Stimulated activated CD4-positive, alpha-beta T cell treated with anti-CD3 and anti-CD28 coated beads, TNF-alpha, amount 100 ng/mL, for 1 hour (primary cell): Measurements from ENCODE around the gene SEC14L2.

Experiments used
- DNase-seq, 3 donors: peaks; one replicate each; pipeline ENCODE4 v3.0.0-alpha.2; 2020; ENCODE audit warnings: low read depth in 3 of 3, low spot score in 1 of 3

SEC14L2 gene

GRCh38 chr22:30404307-30404706 lies 7.5 kb downstream of the SEC14L2 start:
- no peak for DNase-seq

- no peak for DNase-seq
These were observed 8.9 kb downstream of the SEC14L2 start for GRCh38 chr22:30405731-30406130.

DNA sequence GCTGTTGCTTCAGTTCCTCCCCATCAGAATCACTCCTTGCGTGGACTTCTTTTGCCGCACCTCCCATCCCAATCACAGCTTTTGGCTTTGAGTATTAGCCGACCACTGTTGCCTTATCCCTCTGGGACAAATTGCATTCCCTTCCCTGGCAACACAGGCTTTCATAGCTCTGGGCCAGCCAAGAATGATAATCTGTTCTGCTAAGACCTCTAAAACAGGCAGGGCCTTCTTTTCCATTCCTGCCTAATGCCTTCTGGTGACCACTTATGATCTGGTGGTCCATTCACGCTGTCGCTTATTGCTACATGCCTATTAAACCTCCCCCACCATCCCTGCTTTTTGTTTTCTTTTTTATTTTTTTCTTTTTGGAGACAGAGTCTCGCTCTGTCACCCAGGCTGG lies 9.6 kb downstream of the SEC14L2 start:
- DNase-seq = no peak

DNA sequence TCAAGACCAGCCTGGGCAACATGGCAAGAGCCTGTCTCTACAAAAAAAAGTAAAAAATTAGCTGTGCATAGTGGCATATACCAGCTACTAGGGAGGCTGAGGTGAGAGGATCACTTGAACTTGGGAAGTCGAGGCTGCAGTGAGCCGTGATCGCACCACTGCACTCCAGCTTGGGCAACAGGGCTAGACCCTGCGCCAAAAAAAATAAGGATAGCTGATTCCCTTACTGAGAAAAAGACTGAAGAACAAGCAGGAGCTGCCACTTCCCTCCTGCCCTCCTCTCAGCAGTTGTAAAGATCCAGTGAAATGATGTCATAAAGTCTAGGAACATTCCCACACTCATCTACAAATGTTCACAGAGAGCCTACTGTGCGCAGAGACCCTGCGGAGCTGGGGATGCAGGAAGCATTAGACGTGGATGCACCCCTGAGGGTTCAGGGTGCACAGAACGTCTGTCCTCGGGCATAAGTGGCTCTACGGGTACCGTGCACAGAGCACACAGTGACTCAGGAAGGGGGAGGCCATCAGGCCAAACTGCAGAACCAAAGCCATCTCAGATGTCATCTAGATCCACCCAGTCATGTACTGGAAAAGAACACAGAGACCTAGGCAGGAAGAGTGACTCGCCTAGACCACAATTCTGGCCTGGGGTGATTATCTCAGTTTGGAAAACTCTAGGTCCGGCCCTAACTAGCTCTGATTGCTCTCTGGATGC lies 11.7 kb downstream of the SEC14L2 start:
- DNase-seq = no peak

GRCh38 chr22:30411780-30412179 lies 15.0 kb downstream of the SEC14L2 start:
- DNase-seq = no peak

DNA sequence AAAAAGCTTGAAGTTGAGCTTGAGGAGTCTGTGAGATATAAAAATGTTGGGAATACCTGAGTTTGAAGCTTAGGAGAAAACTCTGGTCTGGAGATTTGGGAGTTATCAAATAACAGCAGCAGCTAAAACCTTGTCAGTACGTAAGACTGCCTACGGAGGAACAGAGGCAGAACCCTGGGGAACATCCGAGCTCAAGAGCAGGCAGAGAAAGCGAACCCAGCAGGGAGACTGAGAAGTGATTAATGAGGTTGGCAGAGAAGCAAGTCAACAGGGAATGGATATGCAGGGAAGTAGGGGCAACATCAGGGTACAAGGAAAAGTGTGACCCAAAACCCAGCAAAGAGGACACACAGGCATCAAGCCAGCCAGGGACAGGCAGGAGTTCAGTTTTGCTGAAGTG lies 16.2 kb downstream of the SEC14L2 start:
- DNase-seq = no peak

DNA sequence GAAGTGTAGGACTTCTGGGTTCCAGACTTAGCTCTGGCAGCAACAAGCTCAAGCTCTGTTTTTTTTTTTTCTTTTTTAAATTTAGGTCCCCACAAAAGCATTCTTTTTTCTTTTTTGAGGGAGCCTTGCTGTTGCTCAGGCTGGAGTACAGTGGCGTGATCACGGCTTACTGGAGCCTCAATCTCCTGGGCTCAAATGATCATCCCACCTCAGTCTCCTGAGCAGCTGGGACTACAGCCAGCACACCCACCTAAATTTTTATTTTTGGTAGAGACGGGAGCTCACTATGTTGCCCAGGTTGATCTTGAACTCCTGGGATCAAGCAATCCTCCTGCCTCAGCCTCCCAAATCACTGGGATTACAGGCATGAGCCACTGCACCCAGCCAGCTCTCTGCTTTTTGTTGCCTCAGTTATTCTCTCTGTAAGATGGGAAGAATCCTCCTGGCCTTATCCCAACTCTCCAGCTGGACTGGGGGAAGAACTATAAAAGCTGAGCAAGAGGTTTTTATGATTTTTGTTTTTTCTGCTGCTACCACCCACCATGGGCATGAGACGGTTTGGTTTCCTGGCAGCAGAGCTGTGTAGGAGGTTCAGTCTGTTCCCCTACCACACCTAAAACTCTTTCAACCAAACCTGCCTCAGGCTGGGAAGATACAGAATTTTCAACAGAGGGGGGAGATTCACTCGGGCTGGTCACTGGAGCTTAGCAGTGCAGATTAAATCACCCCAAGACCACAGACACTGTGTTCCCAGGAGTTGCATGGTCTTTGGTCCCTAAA lies 17.1 kb downstream of the SEC14L2 start:
- DNase-seq = no peak

- no peak for DNase-seq
These were observed 17.8 kb downstream of the SEC14L2 start for GRCh38 chr22:30414525-30415047.

- DNase-seq = no peak
These were observed 19.6 kb downstream of the SEC14L2 start for GRCh38 chr22:30416403-30416802.

DNA sequence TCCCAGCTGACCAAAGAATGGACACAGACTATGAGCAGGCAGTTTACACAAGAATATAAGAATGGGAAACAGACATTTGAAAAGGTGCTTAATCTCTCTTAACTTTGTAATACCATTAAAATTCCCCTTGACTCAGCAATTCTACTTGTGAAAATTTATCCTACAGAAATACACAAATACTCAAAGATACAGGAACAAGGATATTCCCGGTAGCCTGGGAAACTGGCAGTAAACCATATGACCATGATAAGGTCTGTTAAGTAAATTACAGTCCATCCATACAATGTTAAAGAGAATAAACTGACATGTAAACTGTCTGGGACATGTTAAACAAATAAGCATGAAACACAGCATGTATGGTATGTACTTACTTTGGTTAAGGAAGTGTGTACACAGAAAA lies 20.0 kb downstream of the SEC14L2 start:
- DNase-seq = no peak

- no peak for DNase-seq
These were observed 23.7 kb downstream of the SEC14L2 start for GRCh38 chr22:30420347-30421125.

GRCh38 chr22:30421695-30422480 lies 25.1 kb downstream of the SEC14L2 start:
- no peak for DNase-seq

DNA sequence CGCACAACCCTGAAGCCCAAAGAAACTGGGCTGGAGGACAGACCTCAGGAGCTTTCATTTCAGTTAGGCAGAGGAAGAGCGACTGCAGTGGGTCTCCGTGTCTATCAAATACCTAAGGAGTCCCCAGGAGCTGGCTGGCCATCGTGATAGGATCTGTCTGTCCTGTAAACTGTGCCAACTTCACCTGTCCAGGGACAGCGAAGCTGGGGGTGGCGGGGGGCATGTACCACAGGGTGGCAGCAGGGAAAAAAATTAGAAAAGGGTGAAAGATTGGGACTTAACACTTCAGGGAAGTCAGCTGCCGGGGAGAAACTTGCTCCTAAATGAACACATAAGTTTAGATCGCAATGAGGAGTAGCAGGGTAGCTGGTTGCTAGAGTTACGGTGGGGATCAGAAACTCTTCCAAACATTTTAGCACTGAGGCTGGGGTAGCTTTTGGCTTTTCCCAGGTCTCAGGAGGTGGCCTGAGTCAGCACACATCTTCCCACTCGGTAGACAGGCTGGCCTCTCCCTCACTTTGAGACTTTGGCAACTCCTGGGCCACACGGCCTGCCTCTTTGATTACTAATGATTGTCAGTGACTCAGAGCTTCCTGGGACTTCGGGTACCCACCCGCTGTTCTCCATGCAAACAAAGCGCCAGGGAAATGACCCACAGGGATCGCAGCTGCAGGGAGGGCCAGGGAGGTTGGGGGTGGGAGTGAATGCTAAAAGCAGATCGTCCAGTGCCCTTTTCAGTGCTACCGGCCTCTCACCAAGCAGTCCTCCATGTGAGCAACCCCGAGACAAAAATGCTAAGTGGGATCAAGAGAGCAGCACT lies 25.9 kb downstream of the SEC14L2 start:
- DNase-seq = no peak

DNA sequence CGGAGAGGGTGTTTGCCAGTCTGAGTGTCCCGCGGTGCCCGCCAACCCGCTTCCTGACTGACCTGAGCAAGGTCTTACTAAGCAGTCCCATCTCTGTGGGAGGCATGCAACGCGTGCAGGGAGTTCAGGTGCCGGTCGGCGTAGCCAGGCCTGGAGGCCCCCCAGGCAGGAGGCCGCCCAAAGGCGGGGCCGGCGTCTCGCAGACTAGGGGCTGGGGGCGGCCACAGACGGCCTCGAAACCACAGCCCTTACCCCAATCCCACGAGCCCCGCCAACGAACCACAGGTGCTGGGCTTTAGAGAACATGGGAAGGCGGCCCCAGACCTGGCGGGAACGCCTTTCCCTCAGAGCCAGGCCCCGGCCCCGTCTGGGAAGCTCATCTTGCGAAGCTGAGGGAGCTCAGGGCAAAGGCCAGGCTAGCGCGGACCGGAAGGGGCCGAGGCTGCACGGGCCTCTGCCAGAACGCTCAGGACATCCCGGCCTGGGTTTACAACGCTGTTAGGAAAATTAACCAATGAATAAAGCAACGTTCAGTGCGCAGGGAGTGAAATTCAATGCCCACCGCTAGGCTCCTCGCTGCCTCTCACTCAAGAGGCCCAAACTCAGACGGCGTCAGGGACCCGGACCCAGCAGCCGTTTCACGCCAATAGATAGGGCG lies 26.6 kb downstream of the SEC14L2 start:
- DNase-seq = peak in 1 of 3 donors; percentile 27

GRCh38 chr22:30423959-30424533 lies 27.2 kb downstream of the SEC14L2 start:
- peak; percentile 87 to 98 (median 96) for DNase-seq

GRCh38 chr22:30424534-30425326 lies 27.9 kb downstream of the SEC14L2 start:
- DNase-seq = no peak

DNA sequence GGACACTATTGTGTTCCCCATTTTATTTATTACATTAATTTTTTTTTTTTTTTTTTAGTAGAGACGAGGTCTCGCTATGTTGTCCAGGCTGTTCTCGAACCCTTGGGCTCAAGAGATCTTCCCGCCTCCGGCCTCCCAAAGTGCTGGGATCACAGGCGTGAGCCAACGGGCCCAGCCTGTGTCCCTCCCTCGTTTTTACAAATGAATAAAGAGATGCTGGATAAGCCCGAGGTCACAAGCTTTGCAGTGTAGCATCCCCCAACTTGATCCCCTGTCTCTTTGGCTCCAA lies 28.5 kb downstream of the SEC14L2 start:
- no peak for DNase-seq

DNA sequence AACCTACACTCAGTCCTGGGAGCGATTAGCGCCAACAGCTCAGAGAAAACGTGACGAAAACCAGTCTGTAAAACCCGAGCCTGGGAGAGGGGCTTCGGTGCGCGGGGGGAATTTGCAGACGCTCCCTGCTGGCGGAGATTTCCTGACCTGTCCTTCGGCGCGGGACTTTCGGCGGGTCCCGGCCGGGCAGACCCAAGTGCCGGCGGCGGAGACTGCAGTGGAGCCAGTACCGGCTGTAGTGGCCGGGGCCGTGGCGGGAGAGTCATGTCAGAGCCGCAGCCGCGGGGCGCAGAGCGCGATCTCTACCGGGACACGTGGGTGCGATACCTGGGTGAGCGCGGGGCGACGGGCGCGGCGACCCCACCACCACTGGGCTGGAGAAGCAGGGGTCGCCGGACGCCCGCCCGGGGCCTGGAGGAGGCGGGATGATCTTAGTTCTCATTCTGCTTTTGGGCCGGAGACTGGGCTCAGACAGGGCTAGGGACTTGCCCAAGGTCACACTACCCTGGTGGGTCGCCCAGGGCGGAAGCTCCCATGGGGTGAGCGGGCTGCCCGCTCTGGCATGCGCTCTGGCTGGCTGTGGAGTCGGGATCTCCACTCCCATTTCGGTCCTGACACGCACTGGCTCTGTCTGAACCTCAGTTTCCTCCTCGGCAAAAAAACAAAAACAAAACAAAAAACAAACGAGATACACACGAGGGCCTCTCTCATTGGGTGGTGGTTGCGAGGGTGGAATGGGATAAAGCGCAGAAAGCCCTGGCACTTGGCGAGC lies 29.0 kb downstream of the SEC14L2 start, which contains the start of gene MTFP1:
Gene MTFP1, plus strand, starts transcription at position 153 of the 772 bp plus-strand sequence. Its CDS starts 112 bp downstream, at position 265.
- peak in 1 of 3 donors; percentile 37 for DNase-seq
